ENCODE results near the gene CA9.

GRCh38 chr9:35713578-35713977, 39.9 kb downstream of the CA9 start:
- TF ChIP-seq CTCF (conservative IDR thresholded peaks at IDR 0.05; ENCODE audit: low read length), result no peak
- no peak for TF ChIP-seq EZH2phosphoT487 (IDR thresholded peaks at IDR 0.05; ENCODE audit: borderline replicate concordance)
